Neural cell (in vitro differentiated cells): ENCODE results near the gene KXD1.

Experiments used
- EP300 ChIP-seq: fragments of 450-650 bp; conservative IDR thresholded peaks from 2 replicates; pipeline ENCODE4 v1.6.1; 2014; ENCODE audit warnings: antibody characterized with exemption, mild to moderate bottlenecking, moderate library complexity; ENCODE audit not compliant: poor library complexity, severe bottlenecking
- EZH2 ChIP-seq: fragments of 200-600, 300-800 bp; shearing (Covaris generic), sonication (generic); IDR thresholded peaks from 2 replicates; pipeline ENCODE4 v1.6.1; 2014; ENCODE audit warnings: antibody characterized with exemption, low read length, borderline replicate concordance, mild to moderate bottlenecking; ENCODE audit not compliant: insufficient read depth, poor library complexity, severe bottlenecking
- MXI1 ChIP-seq: fragments of 450-650 bp; conservative IDR thresholded peaks from 2 replicates; pipeline ENCODE4 v1.6.1; 2014; ENCODE audit warnings: antibody characterized with exemption, mild to moderate bottlenecking; ENCODE audit not compliant: poor library complexity, severe bottlenecking
- POLR2AphosphoS5 ChIP-seq: IDR thresholded peaks from 2 replicates; pipeline ENCODE4 v1.6.1; 2012
- REST ChIP-seq: IDR thresholded peaks from 2 replicates; pipeline ENCODE4 v1.6.1; 2012; ENCODE audit warnings: borderline replicate concordance
- TAF1 ChIP-seq: IDR thresholded peaks from 2 replicates; pipeline ENCODE4 v1.6.1; 2012; ENCODE audit warnings: low read depth
- TF ChIP-seq, protein P1 (sequence below): fragments of 450-650 bp; IDR thresholded peaks from 2 replicates; pipeline ENCODE4 v1.5.1; 2014; ENCODE audit warnings: antibody characterized with exemption, mild to moderate bottlenecking, moderate library complexity; ENCODE audit not compliant: poor library complexity, severe bottlenecking

- TF ChIP-seq EP300 (no peak), TAF1 (no peak), POLR2AphosphoS5 (no peak), REST (no peak), EZH2 (no peak), MXI1 (no peak)
- TF ChIP-seq, protein P1, sequence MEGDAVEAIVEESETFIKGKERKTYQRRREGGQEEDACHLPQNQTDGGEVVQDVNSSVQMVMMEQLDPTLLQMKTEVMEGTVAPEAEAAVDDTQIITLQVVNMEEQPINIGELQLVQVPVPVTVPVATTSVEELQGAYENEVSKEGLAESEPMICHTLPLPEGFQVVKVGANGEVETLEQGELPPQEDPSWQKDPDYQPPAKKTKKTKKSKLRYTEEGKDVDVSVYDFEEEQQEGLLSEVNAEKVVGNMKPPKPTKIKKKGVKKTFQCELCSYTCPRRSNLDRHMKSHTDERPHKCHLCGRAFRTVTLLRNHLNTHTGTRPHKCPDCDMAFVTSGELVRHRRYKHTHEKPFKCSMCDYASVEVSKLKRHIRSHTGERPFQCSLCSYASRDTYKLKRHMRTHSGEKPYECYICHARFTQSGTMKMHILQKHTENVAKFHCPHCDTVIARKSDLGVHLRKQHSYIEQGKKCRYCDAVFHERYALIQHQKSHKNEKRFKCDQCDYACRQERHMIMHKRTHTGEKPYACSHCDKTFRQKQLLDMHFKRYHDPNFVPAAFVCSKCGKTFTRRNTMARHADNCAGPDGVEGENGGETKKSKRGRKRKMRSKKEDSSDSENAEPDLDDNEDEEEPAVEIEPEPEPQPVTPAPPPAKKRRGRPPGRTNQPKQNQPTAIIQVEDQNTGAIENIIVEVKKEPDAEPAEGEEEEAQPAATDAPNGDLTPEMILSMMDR = no peak
These were observed 35.9 kb downstream of the KXD1 start for GRCh38 chr19:18593367-18594095.
